Endothelial cell of umbilical vein (primary cell): ENCODE results near the gene MED8.

ENCODE experiments used
- POLR2AphosphoS5 ChIP-seq: IDR thresholded peaks from 2 replicates; pipeline ENCODE4 v1.6.1; 2012; ENCODE audit warnings: low read depth, mild to moderate bottlenecking, control low read depth, low read length, moderate library complexity; ENCODE audit not compliant: insufficient read depth
- TF ChIP-seq, protein P1 (sequence below), 2 donors: IDR thresholded peaks; 1 replicate in 1 of 2; 2 replicates in 1 of 2; pipeline ENCODE4 v1.5.1; 2011; ENCODE audit warnings: low read length in 2 of 2, mild to moderate bottlenecking in 2 of 2, moderate library complexity in 2 of 2, control low read depth in 1 of 2, inconsistent platforms in 1 of 2, low read depth in 1 of 2; ENCODE audit not compliant: insufficient read depth in 1 of 2; ENCODE audit errors: extremely low read depth in 1 of 2

DNA sequence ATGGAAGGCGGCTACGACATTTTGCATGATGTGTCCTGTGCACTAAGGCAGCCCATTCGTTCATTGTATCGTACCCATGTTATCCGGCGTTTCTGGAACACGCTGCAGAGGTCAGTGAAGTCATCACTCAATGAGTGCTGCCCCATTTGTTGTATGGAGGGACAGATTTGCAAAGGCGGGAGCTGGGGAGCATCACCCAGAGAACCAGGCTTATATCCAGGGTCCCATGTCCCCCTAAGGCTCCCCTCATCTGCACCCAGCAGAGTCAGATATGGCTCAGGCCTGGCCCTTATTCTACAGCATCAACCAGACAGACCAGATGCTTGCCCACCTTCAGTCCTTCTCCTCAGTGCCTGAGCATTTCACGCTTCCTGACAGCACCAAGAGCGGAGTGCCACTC lies 31.3 kb upstream of the MED8 start:
- no peak for TF ChIP-seq POLR2AphosphoS5
- TF ChIP-seq, protein P1, sequence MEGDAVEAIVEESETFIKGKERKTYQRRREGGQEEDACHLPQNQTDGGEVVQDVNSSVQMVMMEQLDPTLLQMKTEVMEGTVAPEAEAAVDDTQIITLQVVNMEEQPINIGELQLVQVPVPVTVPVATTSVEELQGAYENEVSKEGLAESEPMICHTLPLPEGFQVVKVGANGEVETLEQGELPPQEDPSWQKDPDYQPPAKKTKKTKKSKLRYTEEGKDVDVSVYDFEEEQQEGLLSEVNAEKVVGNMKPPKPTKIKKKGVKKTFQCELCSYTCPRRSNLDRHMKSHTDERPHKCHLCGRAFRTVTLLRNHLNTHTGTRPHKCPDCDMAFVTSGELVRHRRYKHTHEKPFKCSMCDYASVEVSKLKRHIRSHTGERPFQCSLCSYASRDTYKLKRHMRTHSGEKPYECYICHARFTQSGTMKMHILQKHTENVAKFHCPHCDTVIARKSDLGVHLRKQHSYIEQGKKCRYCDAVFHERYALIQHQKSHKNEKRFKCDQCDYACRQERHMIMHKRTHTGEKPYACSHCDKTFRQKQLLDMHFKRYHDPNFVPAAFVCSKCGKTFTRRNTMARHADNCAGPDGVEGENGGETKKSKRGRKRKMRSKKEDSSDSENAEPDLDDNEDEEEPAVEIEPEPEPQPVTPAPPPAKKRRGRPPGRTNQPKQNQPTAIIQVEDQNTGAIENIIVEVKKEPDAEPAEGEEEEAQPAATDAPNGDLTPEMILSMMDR (IDR thresholded peaks at IDR 0.05; ENCODE audit: extremely low read depth in 1 of 2, insufficient read depth in 1 of 2, low read depth in 1 of 2, low read length in 2 of 2): no peak
